Neuronal stem cell (in vitro differentiated cells): ENCODE data around the gene ARHGAP25. TPM values are rescaled to one million over a fixed set of nuclear protein-coding genes. Genes with fewer than 3 reads are reported as not detected.

Experiments
- DNase-seq: peaks from one replicate; pipeline ENCODE4 v3.0.0-alpha.2; 2013; ENCODE audit warnings: low spot score
- H2AFZ ChIP-seq: one replicate; pipeline ENCODE4 v1.6.1; 2013; ENCODE audit warnings: mild to moderate bottlenecking, low read length, inconsistent platforms
- H2AK5ac ChIP-seq: 2 replicates; pipeline ENCODE4 v1.6.1; 2013; ENCODE audit warnings: low read depth, mild to moderate bottlenecking, inconsistent platforms, low read length, moderate library complexity, mixed read lengths
- H2BK120ac ChIP-seq: 2 replicates; pipeline ENCODE4 v1.6.1; 2013; ENCODE audit warnings: low read depth, mild to moderate bottlenecking, inconsistent platforms, low read length, moderate library complexity, mixed read lengths
- H2BK12ac ChIP-seq: one replicate; pipeline ENCODE4 v1.6.1; 2013; ENCODE audit warnings: low read length, inconsistent platforms
- H2BK15ac ChIP-seq: 2 replicates; pipeline ENCODE4 v1.6.1; 2013; ENCODE audit warnings: mild to moderate bottlenecking, low read length, inconsistent platforms, mixed read lengths
- H2BK5ac ChIP-seq: one replicate; pipeline ENCODE4 v1.6.1; 2013; ENCODE audit warnings: inconsistent platforms, mild to moderate bottlenecking, low read length, moderate library complexity
- H3K14ac ChIP-seq: one replicate; pipeline ENCODE4 v1.6.1; 2013; ENCODE audit warnings: low read length, inconsistent platforms
- H3K18ac ChIP-seq: 2 replicates; pipeline ENCODE4 v1.6.1; 2013; ENCODE audit warnings: low read length, inconsistent platforms
- H3K23ac ChIP-seq: 2 replicates; pipeline ENCODE4 v1.6.1; 2013; ENCODE audit warnings: low read depth, mild to moderate bottlenecking, mixed read lengths, low read length, inconsistent platforms; ENCODE audit not compliant: poor library complexity
- H3K27ac ChIP-seq: replicated peaks from 3 replicates; pipeline ENCODE4 v1.5.1; 2013; ENCODE audit warnings: low read length, inconsistent platforms
- H3K27me3 ChIP-seq, 3 experiments: 2 replicates each; pipeline ENCODE4 v1.6.1; 2013; ENCODE audit warnings: low read length in 3 of 3, mild to moderate bottlenecking in 2 of 3, inconsistent platforms in 1 of 3, low read depth in 1 of 3, mixed read lengths in 1 of 3, moderate library complexity in 1 of 3; ENCODE audit not compliant: control insufficient read depth in 3 of 3, insufficient read depth in 3 of 3
- H3K36me3 ChIP-seq, 2 donors: replicated peaks in 1 of 2; 2 replicates each; pipeline ENCODE4 v1.6.1; 2013; ENCODE audit warnings: low read length in 2 of 2; ENCODE audit not compliant: control insufficient read depth in 2 of 2, insufficient read depth in 2 of 2
- H3K4ac ChIP-seq: 2 replicates; pipeline ENCODE4 v1.6.1; 2013; ENCODE audit warnings: inconsistent platforms, mild to moderate bottlenecking, low read length, moderate library complexity
- H3K4me1 ChIP-seq, 2 donors: 1 replicate in 1 of 2; 2 replicates in 1 of 2; pipeline ENCODE4 v1.6.1; 2013; ENCODE audit warnings: low read length in 2 of 2, low read depth in 1 of 2; ENCODE audit not compliant: control insufficient read depth in 2 of 2, insufficient read depth in 1 of 2
- H3K4me2 ChIP-seq: one replicate; pipeline ENCODE4 v1.6.1; 2013; ENCODE audit warnings: mild to moderate bottlenecking, low read length, inconsistent platforms; ENCODE audit not compliant: insufficient read depth, poor library complexity, severe bottlenecking
- H3K4me3 ChIP-seq, 2 donors: 2 replicates each; pipeline ENCODE4 v1.5.1; 2013; ENCODE audit warnings: low read length in 2 of 2, mild to moderate bottlenecking in 2 of 2, inconsistent platforms in 1 of 2, moderate library complexity in 1 of 2
- H3K79me1 ChIP-seq: one replicate; pipeline ENCODE4 v1.6.1; 2013; ENCODE audit warnings: low read depth, mild to moderate bottlenecking, inconsistent platforms, low read length, moderate library complexity
- H3K9ac ChIP-seq: one replicate; pipeline ENCODE4 v1.6.1; 2013; ENCODE audit warnings: mild to moderate bottlenecking, low read depth, low read length, inconsistent platforms; ENCODE audit not compliant: poor library complexity
- H3K9me3 ChIP-seq, 2 donors: replicated peaks in 1 of 2; 2 replicates each; pipeline versions ENCODE3 to v1.6.1; 2013; ENCODE audit warnings: low read length in 2 of 2, mild to moderate bottlenecking in 2 of 2, inconsistent platforms in 1 of 2, low read depth in 1 of 2, mixed read lengths in 1 of 2, moderate library complexity in 1 of 2; ENCODE audit not compliant: control insufficient read depth in 2 of 2, insufficient read depth in 1 of 2
- H4K8ac ChIP-seq: one replicate; pipeline ENCODE4 v1.6.1; 2013; ENCODE audit warnings: low read depth, mild to moderate bottlenecking, inconsistent platforms, low read length, moderate library complexity
- H4K91ac ChIP-seq: one replicate; pipeline ENCODE4 v1.6.1; 2013; ENCODE audit warnings: low read length, low read depth, mild to moderate bottlenecking, inconsistent platforms; ENCODE audit not compliant: poor library complexity
- WGBS, 2 donors: extraction: QIAGEN DNeasy Blood & Tissue Kit; methylation state at CpG; one replicate each; pipeline ENCODE4 v1.1.7; 2013; ENCODE audit warnings: missing lambda C conversion rate in 2 of 2, mixed read lengths in 1 of 2; ENCODE audit not compliant: insufficient read length in 2 of 2, insufficient replicate concordance in 1 of 2; ENCODE audit errors: extremely low coverage in 2 of 2; 5-methylcytosine and 5-hydroxymethylcytosine counted together
- polyA plus RNA-seq, 2 experiments: library from polyadenylated mRNA; stranded (reverse); fragments of 200-250 nt; gene quantifications; one replicate each; pipeline ENCODE4 v1.2.3, GENCODE V29; 2013

Gene ARHGAP25, protein sequence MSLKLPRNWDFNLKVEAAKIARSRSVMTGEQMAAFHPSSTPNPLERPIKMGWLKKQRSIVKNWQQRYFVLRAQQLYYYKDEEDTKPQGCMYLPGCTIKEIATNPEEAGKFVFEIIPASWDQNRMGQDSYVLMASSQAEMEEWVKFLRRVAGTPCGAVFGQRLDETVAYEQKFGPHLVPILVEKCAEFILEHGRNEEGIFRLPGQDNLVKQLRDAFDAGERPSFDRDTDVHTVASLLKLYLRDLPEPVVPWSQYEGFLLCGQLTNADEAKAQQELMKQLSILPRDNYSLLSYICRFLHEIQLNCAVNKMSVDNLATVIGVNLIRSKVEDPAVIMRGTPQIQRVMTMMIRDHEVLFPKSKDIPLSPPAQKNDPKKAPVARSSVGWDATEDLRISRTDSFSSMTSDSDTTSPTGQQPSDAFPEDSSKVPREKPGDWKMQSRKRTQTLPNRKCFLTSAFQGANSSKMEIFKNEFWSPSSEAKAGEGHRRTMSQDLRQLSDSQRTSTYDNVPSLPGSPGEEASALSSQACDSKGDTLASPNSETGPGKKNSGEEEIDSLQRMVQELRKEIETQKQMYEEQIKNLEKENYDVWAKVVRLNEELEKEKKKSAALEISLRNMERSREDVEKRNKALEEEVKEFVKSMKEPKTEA
- 1.4 TPM for polyA plus RNA-seq (2013, experiment 1 of 2)
- polyA plus RNA-seq (2013, experiment 2 of 2) = 1.4 TPM

- no peak within 1 kb of the TSS for H3K23ac ChIP-seq
- no peak within 1 kb of the TSS for H3K4me3 ChIP-seq
- no peak within 1 kb of the TSS for H3K14ac ChIP-seq
- H3K4me1 ChIP-seq = no peaks in the 10 kb centered on the region
- no peak within 1 kb of the TSS for H3K4ac ChIP-seq
- H3K79me1 ChIP-seq = no peaks in the 10 kb centered on the region
- no peak within 1 kb of the TSS for H2AK5ac ChIP-seq
- H2BK120ac ChIP-seq = no peak within 1 kb of the TSS
- H3K27ac ChIP-seq = no peak within 1 kb of the TSS
- no peak within 1 kb of the TSS for H4K8ac ChIP-seq
- H2AFZ ChIP-seq = no peak within 1 kb of the TSS
- no peak within 1 kb of the TSS for H3K18ac ChIP-seq
- no peak for DNase-seq
- H2BK12ac ChIP-seq = no peak within 1 kb of the TSS
- no peak within 1 kb of the TSS for H4K91ac ChIP-seq
- no CpG with 5 or more reads among the region's 12 CpGs for WGBS, 2 donors
- H3K36me3 ChIP-seq = no peaks in the 10 kb centered on the region
- H3K9ac ChIP-seq = no peak within 1 kb of the TSS
- no peaks in the 10 kb centered on the region for H3K9me3 ChIP-seq
- H2BK15ac ChIP-seq = no peak within 1 kb of the TSS
- H3K4me2 ChIP-seq = no peak within 1 kb of the TSS
- H2BK5ac ChIP-seq = no peak within 1 kb of the TSS
- H3K27me3 ChIP-seq = no peaks in the 10 kb centered on the region
Measured at GRCh38 chr2:68734688-68735525, at the start of gene ARHGAP25. TSS of gene ARHGAP25 (plus strand) at chr2:68734811. CDS start at chr2:68735200, 389 bp downstream.

- H4K8ac ChIP-seq = no peak overlapping the region
- DNase-seq = no peak
Measured at GRCh38 chr2:68686178-68686577, 48.4 kb upstream of the ARHGAP25 start.

GRCh38 chr2:68687018-68687417 is 47.6 kb upstream of the ARHGAP25 start:
- no peak overlapping the region for H3K4ac ChIP-seq
- H3K27me3 ChIP-seq = no peaks in the 10 kb centered on the region
- no peak overlapping the region for H2BK120ac ChIP-seq
- H3K79me1 ChIP-seq = no peaks in the 10 kb centered on the region
- no peak overlapping the region for H3K18ac ChIP-seq
- WGBS, 2 donors = no CpG with 5 or more reads among the region's 1 CpG
- no peak overlapping the region for H3K4me2 ChIP-seq
- no peak overlapping the region for H4K91ac ChIP-seq
- H4K8ac ChIP-seq = no peak overlapping the region
- no peak overlapping the region for H2BK12ac ChIP-seq
- peaks cover 0 to 2% of the 10 kb centered on the region in 2 donors for H3K4me1 ChIP-seq
- H3K27ac ChIP-seq = no peak overlapping the region
- no peak overlapping the region for H2AK5ac ChIP-seq
- H3K4me3 ChIP-seq = no peak overlapping the region
- no peak overlapping the region for H2AFZ ChIP-seq
- H3K23ac ChIP-seq = no peak overlapping the region
- no peak overlapping the region for H3K9ac ChIP-seq
- H3K14ac ChIP-seq = no peak overlapping the region
- no peak overlapping the region for H2BK15ac ChIP-seq
- H3K36me3 ChIP-seq = no peaks in the 10 kb centered on the region
- H2BK5ac ChIP-seq = no peak overlapping the region
- no peaks in the 10 kb centered on the region for H3K9me3 ChIP-seq
- DNase-seq = no peak

More at GRCh38 chr2:68686178-68686577, 48.4 kb upstream of the ARHGAP25 start:
- no peak overlapping the region for H3K9ac ChIP-seq
- no peak overlapping the region for H3K18ac ChIP-seq
- no peak overlapping the region for H3K4ac ChIP-seq
- peaks cover 0 to 2% of the 10 kb centered on the region in 2 donors for H3K4me1 ChIP-seq
- H2BK15ac ChIP-seq = no peak overlapping the region
- H3K14ac ChIP-seq = no peak overlapping the region
- no peak overlapping the region for H3K27ac ChIP-seq
- no CpG with 5 or more reads among the region's 5 CpGs for WGBS, 2 donors
- H3K4me2 ChIP-seq = no peak overlapping the region
- no peak overlapping the region for H2BK5ac ChIP-seq
- no peaks in the 10 kb centered on the region for H3K27me3 ChIP-seq
- no peaks in the 10 kb centered on the region for H3K36me3 ChIP-seq
- no peak overlapping the region for H2AK5ac ChIP-seq
- H2BK12ac ChIP-seq = no peak overlapping the region
- H2AFZ ChIP-seq = no peak overlapping the region
- no peaks in the 10 kb centered on the region for H3K9me3 ChIP-seq
- no peak overlapping the region for H3K23ac ChIP-seq
- no peak overlapping the region for H3K4me3 ChIP-seq
- no peaks in the 10 kb centered on the region for H3K79me1 ChIP-seq
- H2BK120ac ChIP-seq = no peak overlapping the region
- H4K91ac ChIP-seq = no peak overlapping the region
